CD4-positive, alpha-beta T cell treated with Interleukin-17A for 4 hours (primary cell): ENCODE results near the gene AGMO.

Experiments used
- DNase-seq: peaks from one replicate; pipeline ENCODE4 v3.0.0-alpha.2; 2020; ENCODE audit warnings: mixed read lengths

Gene AGMO

DNA sequence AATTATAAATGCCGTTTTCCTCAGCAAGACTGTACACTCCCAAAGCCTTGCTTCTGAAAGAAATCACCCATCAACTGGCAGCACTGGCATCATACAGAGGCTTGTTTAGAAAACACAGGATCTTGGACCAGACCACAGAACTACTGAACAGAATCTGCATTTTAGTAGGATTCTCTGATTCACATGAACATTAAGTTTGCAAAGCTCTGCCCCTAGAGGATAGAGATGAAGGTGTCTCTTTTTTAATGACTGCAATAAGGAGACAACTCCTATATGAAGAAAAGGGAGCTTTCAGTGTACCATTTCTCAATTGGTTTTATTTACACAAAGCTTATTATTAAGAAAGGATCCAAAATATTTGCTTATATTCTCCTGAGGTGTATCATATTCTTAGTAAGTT, 172.7 kb downstream of the AGMO start:
- no peak for DNase-seq

- DNase-seq = no peak
Measured at GRCh38 chr7:15378494-15379145, 183.2 kb downstream of the AGMO start.

DNA sequence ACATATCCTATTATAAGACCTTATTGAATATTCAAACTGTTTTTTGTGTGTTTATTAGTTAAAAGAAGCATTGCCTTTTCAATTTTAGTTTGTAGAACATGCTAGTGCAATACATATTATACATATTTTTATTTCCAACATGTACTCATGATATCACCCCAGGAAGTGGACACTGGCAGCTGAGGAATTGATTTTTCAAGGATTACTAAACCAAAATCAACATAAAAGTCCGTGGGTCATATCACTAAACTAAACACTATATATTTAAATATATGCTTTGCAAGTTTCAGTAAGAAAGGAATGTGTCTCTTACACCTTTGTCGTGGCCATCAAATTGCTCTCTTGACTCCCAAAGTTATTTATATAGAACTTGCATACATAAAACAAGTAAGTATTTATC, 185.2 kb downstream of the AGMO start:
- DNase-seq = no peak

DNA sequence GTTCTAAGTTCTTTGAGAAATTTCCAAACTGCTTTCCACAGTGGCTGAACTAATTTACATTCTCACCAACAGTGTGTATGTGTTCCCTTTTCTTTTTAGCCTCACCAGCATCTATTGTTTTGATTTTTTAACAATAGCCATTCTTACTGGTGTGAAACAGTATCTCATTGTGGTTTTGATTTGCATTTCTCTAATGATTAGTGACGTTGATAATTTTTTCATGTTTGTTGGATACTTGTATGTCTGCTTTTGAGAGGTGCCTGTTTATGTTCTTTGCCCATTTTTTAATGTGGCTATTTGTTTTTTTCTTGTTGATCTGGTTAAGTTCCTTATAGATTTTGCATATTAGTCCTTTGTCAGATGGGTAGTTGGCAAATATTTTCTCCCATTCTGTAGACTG, 191.4 kb downstream of the AGMO start:
- DNase-seq = no peak

DNA sequence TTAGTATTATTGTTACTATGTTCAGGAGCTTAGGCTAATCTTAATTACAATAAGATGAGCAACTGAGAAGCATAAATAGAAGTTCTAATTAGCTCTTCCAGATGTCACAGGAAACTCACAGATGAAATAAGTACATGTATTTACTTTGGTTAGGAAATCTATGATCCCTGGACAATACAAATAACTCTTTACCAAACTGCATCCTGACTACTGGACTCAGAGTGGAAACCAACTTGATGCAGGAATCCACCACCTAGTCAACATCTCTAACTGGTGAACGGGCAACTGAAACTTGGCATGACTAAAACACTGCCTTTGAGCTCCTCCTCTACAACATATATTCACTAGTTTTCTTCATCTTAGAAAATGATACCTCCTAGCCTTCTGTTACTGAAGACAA, 193.2 kb downstream of the AGMO start:
- no peak for DNase-seq

GRCh38 chr7:15367897-15368296, 193.9 kb downstream of the AGMO start:
- DNase-seq = no peak

- DNase-seq = no peak
Measured at GRCh38 chr7:15358112-15358511, 203.7 kb downstream of the AGMO start.

DNA sequence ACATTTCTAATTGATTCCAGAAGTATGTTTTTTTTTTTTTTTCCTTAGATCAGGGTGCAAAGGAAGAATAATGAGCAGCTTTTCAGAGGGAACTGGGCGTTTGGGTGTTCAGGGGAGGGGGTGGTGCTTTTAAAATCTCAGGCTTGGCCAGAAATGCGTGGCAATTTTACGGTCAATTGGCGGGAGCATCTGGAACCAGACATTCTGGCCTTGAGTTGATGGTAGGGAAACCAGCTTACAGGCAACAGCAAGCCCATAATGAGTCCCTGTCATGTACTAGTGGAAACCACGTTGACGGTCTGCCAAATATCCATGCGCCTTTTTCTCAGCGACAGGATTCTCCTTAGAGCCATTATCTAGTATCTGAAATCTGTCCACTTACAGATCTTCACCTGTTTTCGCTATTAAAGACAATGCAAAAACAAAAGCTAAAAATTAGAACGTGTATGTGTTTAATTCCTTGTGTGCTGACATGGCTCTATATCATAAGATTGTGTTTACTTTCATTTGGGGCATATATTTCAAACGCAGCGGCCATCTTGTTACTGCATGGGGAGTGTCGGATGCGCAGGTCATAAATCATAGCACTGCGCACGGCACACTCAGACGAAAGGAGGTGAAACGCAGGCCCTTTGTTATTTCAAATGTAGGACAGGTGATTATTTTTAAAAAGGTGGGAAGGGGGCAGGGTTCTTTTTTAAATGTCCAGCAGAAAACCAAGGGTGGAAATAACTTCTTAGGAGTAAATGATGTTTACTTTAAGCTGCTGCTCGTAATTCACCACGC, 209.2 kb downstream of the AGMO start:
- no peak for DNase-seq

- no peak for DNase-seq
Measured at GRCh38 chr7:15345216-15345615, 216.6 kb downstream of the AGMO start.

DNA sequence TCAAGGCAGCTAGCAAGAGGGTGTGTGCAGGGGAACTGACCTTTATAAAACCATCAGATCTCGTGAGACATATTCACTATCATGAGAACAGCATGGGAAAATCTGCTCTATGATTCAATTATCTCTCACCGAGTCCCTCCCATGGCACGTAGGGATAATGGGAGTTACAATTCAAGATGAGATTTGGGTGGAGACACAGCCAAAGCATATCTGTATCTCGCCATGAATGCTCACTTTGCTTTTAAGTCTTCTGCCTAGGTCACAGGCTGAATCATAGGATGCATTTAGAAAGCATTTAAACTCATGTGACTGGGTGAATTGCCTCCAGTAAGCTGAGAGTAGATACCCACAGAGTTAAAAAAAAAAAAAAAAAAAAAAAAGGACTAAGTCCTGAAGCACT, 220.0 kb downstream of the AGMO start:
- no peak for DNase-seq

- no peak for DNase-seq
Measured at GRCh38 chr7:15336146-15336545, 225.7 kb downstream of the AGMO start.

DNA sequence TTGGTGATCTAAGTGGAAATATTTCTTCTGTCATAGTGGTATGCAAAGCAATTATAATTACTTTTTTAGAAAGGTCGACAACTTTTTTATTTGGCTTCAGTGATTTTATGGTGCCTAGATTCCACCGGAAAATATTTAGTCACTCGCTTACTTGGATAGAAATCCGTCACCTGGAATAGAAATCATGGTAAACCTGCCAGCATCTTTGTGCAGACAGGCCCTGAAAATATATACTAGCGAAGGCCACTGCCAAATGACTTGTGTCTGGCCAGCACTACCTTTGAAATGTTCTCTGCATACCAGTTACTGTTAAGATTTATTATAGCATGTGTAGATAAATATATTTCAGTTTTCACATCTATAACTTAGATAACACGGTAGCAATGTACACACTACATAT, 226.4 kb downstream of the AGMO start:
- no peak for DNase-seq

- no peak for DNase-seq
Measured at GRCh38 chr7:15334536-15335263, 227.1 kb downstream of the AGMO start.

- DNase-seq = no peak
Measured at GRCh38 chr7:15332956-15333355, 228.9 kb downstream of the AGMO start.

DNA sequence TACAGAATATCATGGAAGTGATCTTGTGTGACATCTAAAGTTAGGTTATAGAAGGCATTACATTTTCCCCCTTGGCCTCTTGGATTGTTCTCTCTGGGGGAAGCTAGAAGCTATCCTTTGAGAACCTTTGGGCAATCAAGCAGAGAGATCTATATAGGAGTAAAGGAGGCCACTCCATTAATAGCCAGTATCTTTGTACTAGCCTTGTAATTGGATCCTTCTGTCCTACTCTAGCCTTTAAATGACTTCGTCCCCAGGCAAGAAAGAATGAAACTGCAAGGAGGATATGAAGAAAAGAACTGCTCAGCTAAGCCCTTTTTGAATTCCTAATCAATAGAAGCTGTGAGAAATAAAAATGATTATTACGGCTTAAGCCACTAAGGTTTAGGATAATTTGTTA, 230.9 kb downstream of the AGMO start:
- DNase-seq = no peak

GRCh38 chr7:15327001-15327400, 234.8 kb downstream of the AGMO start:
- DNase-seq = no peak

GRCh38 chr7:15326044-15326644, 235.7 kb downstream of the AGMO start:
- DNase-seq = no peak

DNA sequence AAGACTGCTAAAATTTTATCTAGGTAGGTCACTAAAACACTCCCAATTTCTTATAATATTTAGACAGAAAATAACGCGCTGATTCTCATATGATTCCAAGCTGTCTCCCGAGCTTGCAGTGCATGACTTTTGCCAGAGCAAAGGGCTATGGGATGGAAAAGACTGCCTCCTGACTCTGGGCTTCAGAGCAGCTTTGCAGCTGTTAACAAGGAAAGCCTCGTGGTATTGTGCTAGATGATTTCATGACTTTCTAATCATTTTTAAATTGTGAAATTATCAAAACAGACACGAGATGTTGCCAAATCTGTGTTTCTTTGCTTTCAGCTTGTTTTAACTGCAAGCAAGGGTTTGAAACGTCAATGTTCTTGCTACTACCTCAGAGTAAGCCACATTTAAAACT, 238.3 kb downstream of the AGMO start:
- no peak for DNase-seq

DNA sequence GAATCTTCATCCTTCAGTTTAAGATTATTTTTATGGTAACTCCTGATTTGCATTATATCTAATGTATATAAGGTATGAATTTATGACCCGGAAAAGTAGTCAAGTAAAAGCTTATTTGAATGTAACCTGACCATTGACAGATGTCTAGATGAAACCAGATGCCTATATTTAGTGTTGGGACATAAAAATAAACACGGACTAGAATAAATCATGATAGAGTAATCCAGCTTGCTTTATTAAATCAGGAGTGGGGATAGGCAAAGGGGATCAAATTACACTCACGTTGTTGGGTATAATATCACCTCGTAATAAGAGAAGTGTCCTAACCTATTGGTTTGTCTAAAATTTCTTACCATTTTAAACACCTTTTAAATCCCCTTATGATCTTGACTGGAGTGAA, 244.6 kb downstream of the AGMO start:
- no peak for DNase-seq

DNA sequence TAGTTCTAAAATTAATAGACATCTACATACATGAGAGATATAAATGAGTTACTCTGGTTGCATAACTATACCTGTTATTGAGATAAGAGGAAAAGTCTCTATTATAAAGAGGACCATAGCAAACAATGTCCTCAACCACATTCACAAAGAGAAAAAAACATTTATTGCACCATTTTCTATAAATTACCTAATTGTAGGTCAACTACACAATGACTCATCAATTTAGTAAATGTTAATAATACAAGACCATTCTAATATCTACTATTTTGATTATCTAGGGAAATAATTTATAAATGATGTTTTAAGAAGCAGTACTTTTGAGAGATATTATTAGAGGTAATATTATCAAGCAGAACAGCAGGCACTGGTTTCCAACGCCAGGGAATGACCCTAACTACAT, 246.1 kb downstream of the AGMO start:
- DNase-seq = no peak

- DNase-seq = no peak
Measured at GRCh38 chr7:15314922-15315321, 246.9 kb downstream of the AGMO start.

DNA sequence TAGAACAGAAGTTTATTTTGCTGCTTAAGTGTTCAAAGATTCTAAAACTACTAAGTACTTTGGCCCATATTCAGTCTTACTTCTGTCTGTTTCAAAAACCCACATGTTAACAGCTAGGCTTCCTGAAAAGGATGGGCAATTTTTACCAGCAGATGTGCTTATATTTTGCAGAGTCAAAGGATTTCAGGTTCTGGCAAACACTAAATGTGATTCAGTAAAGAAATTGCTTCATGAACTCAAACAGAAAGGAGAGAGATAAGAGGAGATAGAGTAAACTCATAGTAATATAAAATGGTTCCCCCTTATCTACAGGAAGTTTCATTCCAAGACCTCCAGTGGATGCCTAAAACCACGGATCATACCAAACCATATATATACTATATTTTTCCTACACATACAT, 248.5 kb downstream of the AGMO start:
- no peak for DNase-seq

DNA sequence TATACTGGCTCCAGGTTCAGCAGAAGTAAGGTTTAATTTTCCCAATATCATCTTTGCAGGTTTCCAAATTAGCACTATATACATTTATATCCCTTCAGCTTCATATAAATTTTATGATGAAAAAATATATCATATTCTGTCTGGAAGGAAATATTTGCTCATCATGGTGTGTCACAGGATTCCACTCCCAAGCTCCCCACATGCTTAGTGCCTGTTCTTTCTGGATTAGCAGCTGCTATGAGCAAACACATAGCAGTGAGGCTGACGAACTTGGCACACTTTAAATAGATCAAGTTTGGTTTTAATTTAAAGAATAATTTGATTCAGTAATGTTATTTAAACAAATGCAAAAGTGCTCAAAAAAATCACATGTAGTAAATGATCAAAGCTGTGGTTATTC, 251.9 kb downstream of the AGMO start:
- no peak for DNase-seq

DNA sequence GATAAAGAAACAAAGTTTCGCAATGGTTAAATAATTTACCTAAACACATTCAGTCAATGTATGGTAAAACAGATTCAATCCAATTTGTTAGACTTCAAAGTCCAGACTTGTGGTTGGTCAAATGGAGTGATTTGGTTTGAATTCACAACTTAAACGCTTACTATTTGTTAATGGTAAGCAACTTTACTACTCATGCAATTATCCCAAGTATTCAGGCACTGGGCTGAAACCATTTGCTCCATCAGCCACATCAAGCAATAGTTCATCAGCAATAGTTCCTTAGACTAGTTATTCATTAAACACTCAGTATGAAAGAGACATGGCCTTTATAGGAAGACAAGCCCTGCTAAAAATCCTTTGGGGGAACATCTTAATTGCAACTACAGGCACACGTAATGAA, 253.0 kb downstream of the AGMO start:
- DNase-seq = no peak
